Measurements from ENCODE around the gene KIF18A. TPM values are rescaled to one million over a fixed set of nuclear protein-coding genes. Genes with fewer than 3 reads are reported as not detected.

KIF18A gene
- total RNA-seq, 1 experiment from 2014 or later = 20.8 TPM

- no peaks in the 10 kb centered on the region; the same call in 1 of the 2 replicates for H3K36me3 ChIP-seq (ENCODE audit: control insufficient read depth, insufficient read depth, low read length)
- in situ Hi-C loops (cut with HindIII; ENCODE audit: low pct_unique_long_range_greater_than_20kb, low sequenced_read_pairs) = no loop called here
- H3K4me3 ChIP-seq (ENCODE audit: low read depth in 2 of 2, low read length in 2 of 2) = no peak overlapping the region
- BruUV-seq (replicated peaks) = no TSS peak
- no peaks in the 10 kb centered on the region for H3K27me3 ChIP-seq (ENCODE audit: control insufficient read depth, insufficient read depth, low read length)
- DNase-seq (ENCODE audit: low read depth, low spot score) = no peak
- no peak for ATAC-seq
- CTCF ChIA-PET = no interaction called here
- intact Hi-C loops (cut with micrococcal nuclease; ENCODE audit: unreplicated experiment) = no loop called here
- no peak overlapping the region for H3K27ac ChIP-seq (ENCODE audit: low read length)
- H3K4me1 ChIP-seq (ENCODE audit: control insufficient read depth, insufficient read depth, low read length) = no peaks in the 10 kb centered on the region
- no peak for TF ChIP-seq CTCF (IDR thresholded peaks at IDR 0.05)
- TF ChIP-seq POLR2AphosphoS5 (IDR thresholded peaks at IDR 0.05; ENCODE audit: low read depth, low read length) = no peak
- no peak for TF ChIP-seq SIN3A (IDR thresholded peaks at IDR 0.05; ENCODE audit: borderline replicate concordance, insufficient read depth, low read depth, low read length)
- H3K9me3 ChIP-seq (ENCODE audit: control insufficient read depth, insufficient read depth, low read depth, low read length) = no peaks in the 10 kb centered on the region; the same call in 1 of the 2 replicates
- POLR2A ChIA-PET = no interaction called here
Observed at GRCh38 chr11:28009388-28009787, 98.6 kb downstream of the KIF18A start.

- no peak for DNase-seq (ENCODE audit: low read depth, low spot score)
- no peaks in the 10 kb centered on the region for H3K4me1 ChIP-seq (ENCODE audit: control insufficient read depth, insufficient read depth, low read length)
- no peaks in the 10 kb centered on the region for H3K27me3 ChIP-seq (ENCODE audit: control insufficient read depth, insufficient read depth, low read length)
- ATAC-seq = no peak
- in situ Hi-C loops (cut with HindIII; ENCODE audit: low pct_unique_long_range_greater_than_20kb, low sequenced_read_pairs) (no loop called here), intact Hi-C loops (cut with micrococcal nuclease; ENCODE audit: unreplicated experiment) (no loop called here)
- H3K36me3 ChIP-seq (ENCODE audit: control insufficient read depth, insufficient read depth, low read length) = no peaks in the 10 kb centered on the region; the same call in 1 of the 2 replicates
- TF ChIP-seq SIN3A (IDR thresholded peaks at IDR 0.05; ENCODE audit: borderline replicate concordance, insufficient read depth, low read depth, low read length) (no peak), CTCF (IDR thresholded peaks at IDR 0.05) (no peak), TCF7L2 (IDR thresholded peaks at IDR 0.05; ENCODE audit: low read depth, low read length) (no peak), REST (IDR thresholded peaks at IDR 0.05; ENCODE audit: insufficient read depth in 1 of 2, low read depth in 2 of 2, low read length in 1 of 2) (no peak), POLR2AphosphoS5 (IDR thresholded peaks at IDR 0.05; ENCODE audit: low read depth, low read length) (no peak)
- no peak overlapping the region for H3K27ac ChIP-seq (ENCODE audit: low read length)
- no TSS peak for BruUV-seq (replicated peaks)
- H3K4me3 ChIP-seq (ENCODE audit: low read depth in 2 of 2, low read length in 2 of 2) = no peak overlapping the region
- CTCF ChIA-PET = no interaction called here
- peaks cover 12% of the 10 kb centered on the region; the same call in 1 of the 2 replicates for H3K9me3 ChIP-seq (ENCODE audit: control insufficient read depth, insufficient read depth, low read depth, low read length)
- POLR2A ChIA-PET = no interaction called here
Observed at GRCh38 chr11:28003615-28004014, 104.3 kb downstream of the KIF18A start.

Measured in Panc1 (cell line).